Calu3 (cell line): ENCODE results near the gene RPL37A. TPM values are rescaled to one million over a fixed set of nuclear protein-coding genes. Genes with fewer than 3 reads are reported as not detected.

Source experiments
- BruUV-seq: library from RNA; stranded (reverse); fragments of 400-500 nt; replicated peaks from 2 replicates; lab custom pipeline; 2021; lab: Mats Ljungman, UMichigan
- CTCF ChIA-PET: fragments of 300-600 bp; sonication (Branson Sonifier 250); formaldehyde crosslinking; loops from one replicate; lab custom pipeline; 2022; ENCODE audit warnings: antibody characterized with exemption; lab: Charles Lee
- DNase-seq: peaks from one replicate; pipeline ENCODE4 v3.0.0; 2022
- H3K27ac Mint-ChIP-seq: one replicate; pipeline ENCODE4 v1.8.0; 2022; ENCODE audit warnings: mixed read lengths; ENCODE audit not compliant: unreplicated experiment
- H3K27me3 Mint-ChIP-seq: one replicate; pipeline ENCODE4 v1.8.0; 2022; ENCODE audit warnings: mixed read lengths; ENCODE audit not compliant: unreplicated experiment
- H3K36me3 Mint-ChIP-seq: one replicate; pipeline ENCODE4 v1.8.0; 2022; ENCODE audit warnings: mild to moderate bottlenecking, moderate library complexity, mixed read lengths; ENCODE audit not compliant: insufficient read depth, unreplicated experiment
- H3K4me1 Mint-ChIP-seq: one replicate; pipeline ENCODE4 v1.8.0; 2022; ENCODE audit warnings: mild to moderate bottlenecking, low read depth, mixed read lengths; ENCODE audit not compliant: unreplicated experiment
- H3K4me3 Mint-ChIP-seq: one replicate; pipeline ENCODE4 v1.8.0; 2022; ENCODE audit warnings: mild to moderate bottlenecking, low read depth, moderate library complexity, mixed read lengths; ENCODE audit not compliant: unreplicated experiment
- H3K9me3 Mint-ChIP-seq: one replicate; pipeline ENCODE4 v1.8.0; 2022; ENCODE audit warnings: low read depth, mixed read lengths; ENCODE audit not compliant: unreplicated experiment
- intact Hi-C: fragments of 100-400 bp; cut with micrococcal nuclease; formaldehyde crosslinking; loops from one replicate; pipeline ENCODE4 v1.10.0; 2022; ENCODE audit not compliant: unreplicated experiment
- total RNA-seq: library from RNA; stranded (reverse); gene quantifications from 2 replicates; pipeline ENCODE4 v1.2.3, GENCODE V29; 2022
- TF ChIP-seq, protein P1 (sequence below): fragments of 200-600 bp; IDR thresholded peaks from one replicate; pipeline ENCODE4 v1.8.0; 2022; ENCODE audit warnings: antibody characterized with exemption; ENCODE audit not compliant: unreplicated experiment

Gene RPL37A
- total RNA-seq, 1 experiment from 2014 or later, result 1,889 TPM

DNA sequence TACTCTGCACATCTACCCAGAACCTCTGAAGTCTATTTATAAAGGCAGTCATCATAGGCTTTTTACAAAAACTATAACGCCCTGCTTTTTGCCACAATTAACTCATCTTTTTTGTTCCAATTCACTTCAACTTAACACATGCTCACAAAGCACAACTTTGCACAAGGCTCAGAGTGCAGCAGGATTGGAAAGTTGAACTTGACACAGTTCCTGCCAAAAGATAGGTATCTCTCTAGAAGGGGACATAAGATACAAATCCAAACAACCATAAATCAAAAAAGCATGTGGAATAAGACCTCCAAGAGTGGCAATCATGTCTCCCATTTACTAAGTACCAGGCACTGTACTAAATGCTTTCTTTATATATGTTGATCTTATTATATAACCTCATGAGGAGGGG, 36.2 kb downstream of the RPL37A start:
- DNase-seq, result no peak
- Mint-ChIP-seq H3K4me3 (no peak overlapping the region), H3K27me3 (no peaks in the 10 kb centered on the region), H3K27ac (no peak overlapping the region), H3K9me3 (no peaks in the 10 kb centered on the region), H3K4me1 (peaks cover 28% of the 10 kb centered on the region), H3K36me3 (no peaks in the 10 kb centered on the region)
- no TSS peak for BruUV-seq
- TF ChIP-seq, protein P1, sequence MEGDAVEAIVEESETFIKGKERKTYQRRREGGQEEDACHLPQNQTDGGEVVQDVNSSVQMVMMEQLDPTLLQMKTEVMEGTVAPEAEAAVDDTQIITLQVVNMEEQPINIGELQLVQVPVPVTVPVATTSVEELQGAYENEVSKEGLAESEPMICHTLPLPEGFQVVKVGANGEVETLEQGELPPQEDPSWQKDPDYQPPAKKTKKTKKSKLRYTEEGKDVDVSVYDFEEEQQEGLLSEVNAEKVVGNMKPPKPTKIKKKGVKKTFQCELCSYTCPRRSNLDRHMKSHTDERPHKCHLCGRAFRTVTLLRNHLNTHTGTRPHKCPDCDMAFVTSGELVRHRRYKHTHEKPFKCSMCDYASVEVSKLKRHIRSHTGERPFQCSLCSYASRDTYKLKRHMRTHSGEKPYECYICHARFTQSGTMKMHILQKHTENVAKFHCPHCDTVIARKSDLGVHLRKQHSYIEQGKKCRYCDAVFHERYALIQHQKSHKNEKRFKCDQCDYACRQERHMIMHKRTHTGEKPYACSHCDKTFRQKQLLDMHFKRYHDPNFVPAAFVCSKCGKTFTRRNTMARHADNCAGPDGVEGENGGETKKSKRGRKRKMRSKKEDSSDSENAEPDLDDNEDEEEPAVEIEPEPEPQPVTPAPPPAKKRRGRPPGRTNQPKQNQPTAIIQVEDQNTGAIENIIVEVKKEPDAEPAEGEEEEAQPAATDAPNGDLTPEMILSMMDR, result no peak
- intact Hi-C loops, result no loop called here
- CTCF ChIA-PET, result no interaction called here

GRCh38 chr2:216535454-216535995, 36.9 kb downstream of the RPL37A start:
- no peaks in the 10 kb centered on the region for H3K9me3 Mint-ChIP-seq
- no peaks in the 10 kb centered on the region for H3K36me3 Mint-ChIP-seq
- no peak overlapping the region for H3K27ac Mint-ChIP-seq
- DNase-seq, result no peak
- BruUV-seq, result no TSS peak
- no peak overlapping the region for H3K4me3 Mint-ChIP-seq
- peaks cover 36% of the 10 kb centered on the region for H3K4me1 Mint-ChIP-seq
- CTCF ChIA-PET, result no interaction called here
- no peaks in the 10 kb centered on the region for H3K27me3 Mint-ChIP-seq
- intact Hi-C loops, result no loop called here
- TF ChIP-seq, protein P1, result no peak

DNA sequence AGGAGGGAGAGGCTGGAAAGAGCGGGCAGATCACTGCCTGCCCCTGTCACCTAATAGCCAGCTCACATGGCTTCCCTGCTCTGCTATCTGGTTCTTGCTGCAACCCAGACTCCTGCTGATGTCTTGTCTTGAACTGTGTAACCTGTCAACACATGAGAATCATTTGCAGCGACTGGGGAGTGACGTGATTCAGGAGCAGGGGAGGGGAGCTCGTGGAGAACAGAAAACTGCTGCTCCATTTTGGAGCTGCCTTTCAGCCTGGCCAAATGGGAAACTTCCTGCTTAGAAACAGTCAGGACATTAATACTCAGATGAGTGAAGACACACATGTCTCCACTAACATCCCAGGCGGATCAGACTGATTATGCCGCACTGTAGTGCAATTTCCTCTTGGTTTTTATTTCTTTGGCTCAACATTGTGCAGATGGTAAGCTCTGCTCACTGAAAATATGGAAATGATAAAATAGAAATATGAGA, 38.1 kb downstream of the RPL37A start:
- CTCF ChIA-PET, result interaction anchor here (0.9 kb wide), 1 partner anchor 18 kb away, joined by 4 read pairs; no protein-coding TSS in a partner anchor
- no peak overlapping the region for H3K27ac Mint-ChIP-seq
- H3K9me3 Mint-ChIP-seq, result no peaks in the 10 kb centered on the region
- intact Hi-C loops, result no loop called here
- H3K27me3 Mint-ChIP-seq, result no peaks in the 10 kb centered on the region
- DNase-seq, result no peak
- H3K4me1 Mint-ChIP-seq, result peaks cover 36% of the 10 kb centered on the region
- H3K36me3 Mint-ChIP-seq, result no peaks in the 10 kb centered on the region
- TF ChIP-seq, protein P1, result no peak
- no peak overlapping the region for H3K4me3 Mint-ChIP-seq
- no TSS peak for BruUV-seq

- no peaks in the 10 kb centered on the region for H3K36me3 Mint-ChIP-seq
- no peak overlapping the region for H3K4me3 Mint-ChIP-seq
- TF ChIP-seq, protein P1, result no peak
- CTCF ChIA-PET, result interaction anchor here (0.9 kb wide), 1 partner anchor 19 kb away, joined by 4 read pairs; no protein-coding TSS in a partner anchor
- H3K27ac Mint-ChIP-seq, result no peak overlapping the region
- no TSS peak for BruUV-seq
- no peaks in the 10 kb centered on the region for H3K9me3 Mint-ChIP-seq
- DNase-seq, result no peak
- intact Hi-C loops, result no loop called here
- no peaks in the 10 kb centered on the region for H3K27me3 Mint-ChIP-seq
- peaks cover 36% of the 10 kb centered on the region for H3K4me1 Mint-ChIP-seq
Observed at GRCh38 chr2:216537366-216537765, 38.7 kb downstream of the RPL37A start.
